GM23338 (cell line): Measurements from ENCODE around the gene DLG4. TPM values are rescaled to one million over a fixed set of nuclear protein-coding genes. Genes with fewer than 3 reads are reported as not detected.

ENCODE experiments used
- ATAC-seq: fragments of 200-7000 bp; cut with Tn5 transposase; 3 replicates; pipeline ENCODE4 v1.9.1; 2020
- DNase-seq: peaks from one replicate; pipeline ENCODE4 v3.0.0-alpha.2; 2015; ENCODE audit warnings: low spot score
- H2AFZ ChIP-seq: fragments of 200-600 bp; sonication (generic); 2 replicates; pipeline ENCODE4 v1.8.0; 2016; ENCODE audit warnings: antibody characterized with exemption, mild to moderate bottlenecking, moderate library complexity
- H3F3A ChIP-seq: fragments of 200-600 bp; sonication (generic); replicated peaks from 2 replicates; pipeline ENCODE4 v1.8.0; 2017; ENCODE audit warnings: antibody characterized with exemption, mixed run types, low read depth
- H3K27ac ChIP-seq: fragments of 200-600 bp; sonication (generic); 2 replicates; pipeline ENCODE4 v1.6.1; 2016; ENCODE audit warnings: low read depth
- H3K27me3 ChIP-seq: fragments of 200-600 bp; sonication (generic); 2 replicates; pipeline ENCODE4 v1.8.0; 2016; ENCODE audit warnings: mild to moderate bottlenecking, mixed run types, moderate library complexity; ENCODE audit not compliant: insufficient read depth
- H3K36me3 ChIP-seq: fragments of 200-600 bp; sonication (generic); 2 replicates; pipeline ENCODE4 v1.8.0; 2016; ENCODE audit warnings: mild to moderate bottlenecking; ENCODE audit not compliant: insufficient read depth
- H3K4me1 ChIP-seq: fragments of 200-600 bp; sonication (generic); 2 replicates; pipeline ENCODE4 v1.8.0; 2016; ENCODE audit warnings: mild to moderate bottlenecking, moderate library complexity; ENCODE audit not compliant: insufficient read depth
- H3K4me2 ChIP-seq: fragments of 200-600 bp; sonication (generic); 2 replicates; pipeline ENCODE4 v1.7.1; 2017; ENCODE audit warnings: mixed run types
- H3K4me3 ChIP-seq: fragments of 200-600 bp; sonication (generic); 2 replicates; pipeline ENCODE4 v1.6.1; 2016; ENCODE audit warnings: mixed run types
- H3K79me2 ChIP-seq: fragments of 200-600 bp; sonication (generic); replicated peaks from 2 replicates; pipeline ENCODE4 v1.8.0; 2017; ENCODE audit warnings: mild to moderate bottlenecking; ENCODE audit not compliant: insufficient read depth
- H3K9me2 ChIP-seq: fragments of 200-600 bp; sonication (generic); 2 replicates; pipeline ENCODE4 v1.8.0; 2017; ENCODE audit not compliant: insufficient read depth
- H4K20me1 ChIP-seq: fragments of 200-600 bp; sonication (generic); replicated peaks from 2 replicates; pipeline ENCODE4 v1.8.0; 2017; ENCODE audit warnings: mild to moderate bottlenecking; ENCODE audit not compliant: insufficient read depth
- H3K27ac Mint-ChIP-seq: 2 replicates; pipeline ENCODE4 v1.8.0; 2020; ENCODE audit warnings: inconsistent platforms, mild to moderate bottlenecking, moderate library complexity, mixed read lengths
- H3K27me3 Mint-ChIP-seq: 3 replicates; pipeline ENCODE4 v1.8.0; 2022; ENCODE audit warnings: low read depth, mild to moderate bottlenecking, moderate library complexity, mixed read lengths, inconsistent platforms; ENCODE audit not compliant: insufficient read depth, poor library complexity
- H3K36me3 Mint-ChIP-seq: 3 replicates; pipeline ENCODE4 v1.8.0; 2021; ENCODE audit warnings: low read depth, mild to moderate bottlenecking, inconsistent platforms, moderate library complexity, mixed read lengths
- H3K4me1 Mint-ChIP-seq: 3 replicates; pipeline ENCODE4 v1.8.0; 2020; ENCODE audit warnings: mild to moderate bottlenecking, inconsistent platforms, mixed read lengths
- H3K4me3 Mint-ChIP-seq: 3 replicates; pipeline ENCODE4 v1.8.0; 2021; ENCODE audit warnings: moderate library complexity, mild to moderate bottlenecking, inconsistent platforms, mixed read lengths
- H3K9me3 Mint-ChIP-seq: 3 replicates; pipeline ENCODE4 v1.8.0; 2020; ENCODE audit warnings: moderate library complexity, mild to moderate bottlenecking, inconsistent platforms, mixed read lengths
- CREB1 ChIP-seq: fragments of 250-450 bp; sonication (Bioruptor Pico); IDR thresholded peaks from 2 replicates; pipeline ENCODE4 v1.5.0; 2020; ENCODE audit warnings: low read depth, mild to moderate bottlenecking, moderate library complexity
- CTCF ChIP-seq, 2 experiments: fragments of 200-600 bp in 1 of 2; sonication (generic) in 1 of 2; conservative IDR thresholded peaks; 2 replicates each; pipeline versions ENCODE4 v1.5.1 to v1.6.1; 2016 to 2017; ENCODE audit warnings: antibody characterized with exemption in 2 of 2, low read depth in 2 of 2, mild to moderate bottlenecking in 2 of 2, moderate library complexity in 1 of 2
- ETS1 ChIP-seq: IDR thresholded peaks from 2 replicates; pipeline ENCODE4 v1.6.1; 2016; ENCODE audit warnings: antibody characterized with exemption
- JUNB ChIP-seq: IDR thresholded peaks from one replicate; pipeline ENCODE4 v1.6.1; 2016; ENCODE audit warnings: antibody characterized with exemption; ENCODE audit not compliant: unreplicated experiment
- POLR2AphosphoS5 ChIP-seq: IDR thresholded peaks from 2 replicates; pipeline ENCODE4 v1.6.1; 2016; ENCODE audit warnings: antibody characterized with exemption, low read depth
- ZNF114 ChIP-seq: fragments of 250-450 bp; sonication (Bioruptor Pico); IDR thresholded peaks from 2 replicates; pipeline ENCODE4 v1.5.0; 2020; ENCODE audit warnings: mild to moderate bottlenecking, moderate library complexity
- ZNF331 ChIP-seq: fragments of 250-450 bp; sonication (Bioruptor Pico); IDR thresholded peaks from 2 replicates; pipeline ENCODE4 v1.5.0; 2020; ENCODE audit warnings: low read depth, mild to moderate bottlenecking, moderate library complexity
- ZNF462 ChIP-seq: fragments of 250-450 bp; sonication (Bioruptor Pico); IDR thresholded peaks from 2 replicates; pipeline ENCODE4 v1.5.0; 2020; ENCODE audit warnings: mild to moderate bottlenecking, moderate library complexity
- polyA plus RNA-seq: library from polyadenylated mRNA; unstranded; fragments of >200 nt; fragmentation: Nextera tagmentation; extraction: Ambion mirVana; gene quantifications from 2 replicates; pipeline ENCODE4 v1.2.1, GENCODE V29; 2016
- total RNA-seq: library from RNA; depleted of rRNA; stranded (reverse); fragments of >200 nt; shearing (Covaris generic); gene quantifications from 2 replicates; pipeline ENCODE4 v1.2.3, GENCODE V29; 2014

The DLG4 gene
- total and polyA plus RNA-seq, 2 experiments from 2014 or later: 11.1 to 31.0 TPM

GRCh38 chr17:7147772-7148171 is 71.9 kb downstream of the DLG4 start:
- no peaks in the 10 kb centered on the region for H3K36me3 Mint-ChIP-seq
- H3K9me3 Mint-ChIP-seq: no peaks in the 10 kb centered on the region; the same call in 2 of the 3 replicates
- no peak overlapping the region for H3K4me2 ChIP-seq
- H3K79me2 ChIP-seq: no peaks in the 10 kb centered on the region
- H3K4me1 Mint-ChIP-seq: peaks cover 15% of the 10 kb centered on the region
- no peak overlapping the region for H3K4me3 ChIP-seq
- no peak overlapping the region for H2AFZ ChIP-seq
- no peaks in the 10 kb centered on the region for H3K27me3 ChIP-seq
- no peak overlapping the region for H3K27ac ChIP-seq
- H3K9me2 ChIP-seq: no peaks in the 10 kb centered on the region
- DNase-seq: no peak
- ATAC-seq: peak; percentile 43; the same call in 2 of the 3 replicates
- peaks cover 16% of the 10 kb centered on the region for H3K4me1 ChIP-seq
- TF ChIP-seq ZNF331 (CRISPR knock-in tag) (no peak), JUNB (no peak), ZNF114 (no peak), POLR2AphosphoS5 (no peak), ZNF462 (CRISPR knock-in tag) (no peak), CTCF (conservative IDR thresholded peaks at IDR 0.05; ENCODE audit: low read depth in 2 of 2) (peak in 1 of 2 experiments; percentile 39; a peak in 2 of 4 replicates), ETS1 (no peak), CREB1 (CRISPR knock-in tag) (no peak)
- no peak overlapping the region for H3K27ac Mint-ChIP-seq
- no peaks in the 10 kb centered on the region; the same call in 1 of the 2 replicates for H3F3A ChIP-seq
- no peak overlapping the region for H3K4me3 Mint-ChIP-seq
- no peaks in the 10 kb centered on the region for H3K36me3 ChIP-seq
- H4K20me1 ChIP-seq: no peaks in the 10 kb centered on the region
- H3K27me3 Mint-ChIP-seq: peaks cover 4% of the 10 kb centered on the region
